A673 (cell line): ENCODE results near the gene MYLK2.

Source experiments
- EZH2 ChIP-seq: fragments of 200-600 bp; sonication (generic); IDR thresholded peaks from 2 replicates; pipeline ENCODE4 v1.6.1; 2017; ENCODE audit warnings: borderline replicate concordance, low read depth, mild to moderate bottlenecking, mixed read lengths, antibody characterized with exemption, low read length; ENCODE audit not compliant: poor library complexity, severe bottlenecking
- TF ChIP-seq, protein P1 (sequence below): fragments of 300-800, 200-600 bp; sonication (generic); conservative IDR thresholded peaks from 2 replicates; pipeline ENCODE4 v1.5.1; 2017; ENCODE audit warnings: low read depth, mild to moderate bottlenecking, antibody characterized with exemption, low read length, moderate library complexity, mixed read lengths

DNA sequence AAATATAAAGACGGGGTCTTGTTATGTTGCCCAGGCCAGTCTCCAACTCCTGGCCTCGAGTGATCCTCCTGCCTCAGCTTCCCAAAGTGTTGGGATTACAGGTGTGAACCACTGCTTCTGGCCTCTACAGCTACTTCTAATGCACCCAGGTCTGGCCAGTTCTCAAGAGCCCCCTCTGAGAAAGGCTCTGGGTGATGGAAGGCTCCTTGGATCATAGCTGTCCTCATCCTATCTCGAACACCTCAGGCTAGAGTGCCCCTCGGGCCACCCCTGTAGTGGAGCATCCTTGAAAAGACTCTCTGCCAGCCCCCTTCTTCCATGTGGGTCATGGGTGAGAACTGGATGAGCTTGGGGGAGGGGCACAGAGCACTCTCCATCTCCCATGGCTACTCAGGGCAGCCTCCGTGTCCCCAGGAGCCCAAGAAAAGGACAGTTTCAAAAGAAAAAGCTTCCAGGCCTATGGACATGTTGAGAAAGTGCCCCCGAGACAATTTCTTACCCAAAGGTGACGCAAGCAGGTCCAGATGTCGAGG, 714 bp upstream of the MYLK2 start:
- TF ChIP-seq EZH2: no peak
- TF ChIP-seq, protein P1, sequence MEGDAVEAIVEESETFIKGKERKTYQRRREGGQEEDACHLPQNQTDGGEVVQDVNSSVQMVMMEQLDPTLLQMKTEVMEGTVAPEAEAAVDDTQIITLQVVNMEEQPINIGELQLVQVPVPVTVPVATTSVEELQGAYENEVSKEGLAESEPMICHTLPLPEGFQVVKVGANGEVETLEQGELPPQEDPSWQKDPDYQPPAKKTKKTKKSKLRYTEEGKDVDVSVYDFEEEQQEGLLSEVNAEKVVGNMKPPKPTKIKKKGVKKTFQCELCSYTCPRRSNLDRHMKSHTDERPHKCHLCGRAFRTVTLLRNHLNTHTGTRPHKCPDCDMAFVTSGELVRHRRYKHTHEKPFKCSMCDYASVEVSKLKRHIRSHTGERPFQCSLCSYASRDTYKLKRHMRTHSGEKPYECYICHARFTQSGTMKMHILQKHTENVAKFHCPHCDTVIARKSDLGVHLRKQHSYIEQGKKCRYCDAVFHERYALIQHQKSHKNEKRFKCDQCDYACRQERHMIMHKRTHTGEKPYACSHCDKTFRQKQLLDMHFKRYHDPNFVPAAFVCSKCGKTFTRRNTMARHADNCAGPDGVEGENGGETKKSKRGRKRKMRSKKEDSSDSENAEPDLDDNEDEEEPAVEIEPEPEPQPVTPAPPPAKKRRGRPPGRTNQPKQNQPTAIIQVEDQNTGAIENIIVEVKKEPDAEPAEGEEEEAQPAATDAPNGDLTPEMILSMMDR: no peak
